NCI-H146 (cell line): ENCODE data around the gene DTX3.
"Not testable (repeated sequence)": the region's sequence is repeated elsewhere in the genome, so short reads cannot be mapped to it uniquely, and the experiment has no call there.

Experiments used
- DNase-seq: peaks from one replicate; lab custom pipeline; 2025; lab: John Stamatoyannopoulos, UW

DTX3 gene

GRCh38 chr12:57632073-57632957 is 27.7 kb downstream of the DTX3 start:
- DNase-seq, result peak; percentile 69

GRCh38 chr12:57632958-57633840 is 28.6 kb downstream of the DTX3 start, which contains the start of gene B4GALNT1:
Gene B4GALNT1, minus strand, starts transcription at chr12:57633201. Its CDS starts 1,069 bp downstream, at chr12:57632132.
- peak; percentile 87 for DNase-seq

- not testable (repeated sequence) for DNase-seq
Measured at GRCh38 chr12:57636731-57637130, 32.1 kb downstream of the DTX3 start.

- no peak for DNase-seq
Measured at GRCh38 chr12:57637364-57637763, 32.7 kb downstream of the DTX3 start.

- DNase-seq, result no peak
Measured at GRCh38 chr12:57638096-57638495, 33.5 kb downstream of the DTX3 start.

- no peak for DNase-seq
Measured at GRCh38 chr12:57640175-57641042, 35.8 kb downstream of the DTX3 start.

GRCh38 chr12:57641699-57642442 is 37.2 kb downstream of the DTX3 start:
- peak; percentile 62 for DNase-seq

- DNase-seq, result peak; percentile 7
Measured at GRCh38 chr12:57645990-57646658, 41.5 kb downstream of the DTX3 start.

GRCh38 chr12:57646659-57647049 is 42.0 kb downstream of the DTX3 start:
- not testable (repeated sequence) for DNase-seq

- no peak for DNase-seq
Measured at GRCh38 chr12:57654042-57654441, 49.4 kb downstream of the DTX3 start.

GRCh38 chr12:57655541-57656240 is 51.1 kb downstream of the DTX3 start:
- DNase-seq, result no peak

GRCh38 chr12:57656408-57656807 is 51.8 kb downstream of the DTX3 start:
- DNase-seq, result not testable (repeated sequence)

GRCh38 chr12:57657744-57658143 is 53.1 kb downstream of the DTX3 start:
- DNase-seq, result no peak

GRCh38 chr12:57658890-57659289 is 54.3 kb downstream of the DTX3 start:
- no peak for DNase-seq
